ENCODE data around the gene SESN1.
A peak's percentile ranks its signal among the peaks of the same experiment; 100 is the strongest.

Gene SESN1

DNA sequence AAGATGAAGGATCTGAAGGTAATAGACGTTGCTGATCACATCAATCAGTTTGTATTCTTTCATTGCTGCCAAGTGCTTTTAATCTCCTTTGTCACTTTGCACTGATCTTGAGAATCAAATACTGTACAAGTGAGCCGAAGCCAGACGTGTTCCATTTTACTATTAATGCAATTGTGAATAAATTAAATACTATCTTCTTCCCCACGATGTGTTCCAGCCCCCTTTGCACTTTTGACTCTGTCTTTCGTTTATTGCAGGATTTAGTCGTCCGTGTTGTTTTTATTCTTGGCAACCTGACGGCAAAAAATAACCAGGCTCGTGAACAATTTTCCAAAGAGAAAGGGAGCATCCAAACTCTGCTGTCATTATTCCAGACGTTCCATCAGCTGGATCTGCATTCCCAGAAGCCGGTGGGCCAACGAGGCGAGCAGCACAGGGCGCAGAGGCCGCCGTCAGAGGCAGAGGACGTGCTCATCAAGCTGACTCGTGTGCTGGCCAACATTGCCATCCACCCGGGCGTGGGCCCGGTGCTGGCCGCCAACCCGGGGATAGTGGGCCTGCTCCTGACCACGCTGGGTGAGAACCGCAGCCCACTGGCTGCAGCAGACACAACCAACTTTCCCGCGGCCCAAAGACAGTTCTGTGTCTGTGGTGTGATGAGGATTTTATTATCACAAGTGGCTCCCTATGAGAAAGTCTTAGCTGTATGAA lies 141.7 kb downstream of the SESN1 start:
- H3K9ac ChIP-seq: no peak overlapping the region
- TF ChIP-seq, protein P1, sequence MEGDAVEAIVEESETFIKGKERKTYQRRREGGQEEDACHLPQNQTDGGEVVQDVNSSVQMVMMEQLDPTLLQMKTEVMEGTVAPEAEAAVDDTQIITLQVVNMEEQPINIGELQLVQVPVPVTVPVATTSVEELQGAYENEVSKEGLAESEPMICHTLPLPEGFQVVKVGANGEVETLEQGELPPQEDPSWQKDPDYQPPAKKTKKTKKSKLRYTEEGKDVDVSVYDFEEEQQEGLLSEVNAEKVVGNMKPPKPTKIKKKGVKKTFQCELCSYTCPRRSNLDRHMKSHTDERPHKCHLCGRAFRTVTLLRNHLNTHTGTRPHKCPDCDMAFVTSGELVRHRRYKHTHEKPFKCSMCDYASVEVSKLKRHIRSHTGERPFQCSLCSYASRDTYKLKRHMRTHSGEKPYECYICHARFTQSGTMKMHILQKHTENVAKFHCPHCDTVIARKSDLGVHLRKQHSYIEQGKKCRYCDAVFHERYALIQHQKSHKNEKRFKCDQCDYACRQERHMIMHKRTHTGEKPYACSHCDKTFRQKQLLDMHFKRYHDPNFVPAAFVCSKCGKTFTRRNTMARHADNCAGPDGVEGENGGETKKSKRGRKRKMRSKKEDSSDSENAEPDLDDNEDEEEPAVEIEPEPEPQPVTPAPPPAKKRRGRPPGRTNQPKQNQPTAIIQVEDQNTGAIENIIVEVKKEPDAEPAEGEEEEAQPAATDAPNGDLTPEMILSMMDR (IDR thresholded peaks at IDR 0.05): no peak
- H3K79me2 ChIP-seq: no peaks in the 10 kb centered on the region
- no peaks in the 10 kb centered on the region for H3K27me3 ChIP-seq (ENCODE audit: control insufficient read depth, insufficient read depth, low read length)
- peaks cover 47% of the 10 kb centered on the region for H3K4me1 ChIP-seq
- H2AFZ ChIP-seq: no peak overlapping the region
- no peak overlapping the region for H3K4me2 ChIP-seq (ENCODE audit: low read length)
- no peak overlapping the region for H3K4me3 ChIP-seq (ENCODE audit: low read depth, low read length)
- no peaks in the 10 kb centered on the region for H3K9me3 ChIP-seq (ENCODE audit: control insufficient read depth, low read length)
- no peaks in the 10 kb centered on the region for H3K36me3 ChIP-seq (ENCODE audit: control insufficient read depth, insufficient read depth, low read length)
- no peak overlapping the region for H3K27ac ChIP-seq

DNA sequence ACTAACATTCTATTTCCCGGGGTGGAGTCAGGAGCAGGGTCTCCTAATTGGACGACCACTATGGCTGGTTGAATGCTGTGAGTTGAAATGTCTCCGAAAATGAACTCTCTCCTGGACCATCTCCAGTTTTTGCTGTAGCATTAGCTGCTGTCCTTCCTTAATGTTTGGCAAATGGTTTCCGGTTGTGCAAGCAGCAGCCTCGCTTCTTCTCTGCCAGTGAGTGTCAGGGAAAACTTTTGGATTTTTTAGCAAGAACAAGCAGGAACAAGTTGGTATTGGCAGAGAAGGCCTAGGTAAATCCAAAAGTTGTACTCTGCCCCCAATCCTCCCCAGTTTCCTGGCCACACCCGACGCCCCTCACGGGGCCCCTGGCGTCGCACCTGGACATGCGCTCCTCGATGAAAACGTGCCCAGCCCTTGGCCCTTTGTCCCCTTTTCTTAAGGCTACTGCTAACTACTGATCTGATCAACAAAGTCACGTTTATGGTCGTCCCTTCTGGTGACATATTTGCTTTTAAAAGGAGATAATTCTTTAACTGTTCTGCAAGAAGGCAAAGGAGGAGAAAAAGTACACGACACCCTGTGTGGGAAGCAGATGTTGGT lies 143.2 kb downstream of the SESN1 start:
- TF ChIP-seq, protein P1 (IDR thresholded peaks at IDR 0.05): peak; percentile 5
- peak overlapping the region; percentile 97 for H3K27ac ChIP-seq
- H2AFZ ChIP-seq: peak overlapping the region; percentile 80
- no peaks in the 10 kb centered on the region for H3K36me3 ChIP-seq (ENCODE audit: control insufficient read depth, insufficient read depth, low read length)
- H3K79me2 ChIP-seq: no peaks in the 10 kb centered on the region
- H3K27me3 ChIP-seq (ENCODE audit: control insufficient read depth, insufficient read depth, low read length): no peaks in the 10 kb centered on the region
- H3K9ac ChIP-seq: no peak overlapping the region
- peaks cover 54% of the 10 kb centered on the region for H3K4me1 ChIP-seq
- H3K4me3 ChIP-seq (ENCODE audit: low read depth, low read length): no peak overlapping the region
- H3K4me2 ChIP-seq (ENCODE audit: low read length): peak overlapping the region; percentile 27
- no peaks in the 10 kb centered on the region for H3K9me3 ChIP-seq (ENCODE audit: control insufficient read depth, low read length)

GRCh38 chr6:108948181-108948661 lies 146.4 kb downstream of the SESN1 start:
- peak overlapping the region; percentile 97 for H3K27ac ChIP-seq
- peaks cover 73% of the 10 kb centered on the region for H3K4me1 ChIP-seq
- H3K4me2 ChIP-seq (ENCODE audit: low read length): peak overlapping the region; percentile 71
- H3K4me3 ChIP-seq (ENCODE audit: low read depth, low read length): peak overlapping the region; percentile 48
- H3K27me3 ChIP-seq (ENCODE audit: control insufficient read depth, insufficient read depth, low read length): no peaks in the 10 kb centered on the region
- H2AFZ ChIP-seq: peak overlapping the region; percentile 48
- no peaks in the 10 kb centered on the region for H3K79me2 ChIP-seq
- TF ChIP-seq, protein P1 (IDR thresholded peaks at IDR 0.05): peak; percentile 17
- H3K36me3 ChIP-seq (ENCODE audit: control insufficient read depth, insufficient read depth, low read length): no peaks in the 10 kb centered on the region
- peak overlapping the region; percentile 51 for H3K9ac ChIP-seq
- no peaks in the 10 kb centered on the region for H3K9me3 ChIP-seq (ENCODE audit: control insufficient read depth, low read length)

- no peak overlapping the region for H3K9ac ChIP-seq
Observed at GRCh38 chr6:108947114-108947854, 147.4 kb downstream of the SESN1 start.

More at GRCh38 chr6:108947114-108947854, 147.4 kb downstream of the SESN1 start:
- no peaks in the 10 kb centered on the region for H3K79me2 ChIP-seq
- H3K4me2 ChIP-seq (ENCODE audit: low read length): peak overlapping the region; percentile 71
- no peaks in the 10 kb centered on the region for H3K36me3 ChIP-seq (ENCODE audit: control insufficient read depth, insufficient read depth, low read length)
- TF ChIP-seq, protein P1 (IDR thresholded peaks at IDR 0.05): no peak
- H3K27me3 ChIP-seq (ENCODE audit: control insufficient read depth, insufficient read depth, low read length): no peaks in the 10 kb centered on the region
- peak overlapping the region; percentile 73 for H2AFZ ChIP-seq
- H3K4me1 ChIP-seq: peaks cover 76% of the 10 kb centered on the region
- peak overlapping the region; percentile 97 for H3K27ac ChIP-seq
- peak overlapping the region; percentile 48 for H3K4me3 ChIP-seq (ENCODE audit: low read depth, low read length)
- H3K9me3 ChIP-seq (ENCODE audit: control insufficient read depth, low read length): no peaks in the 10 kb centered on the region

Data from parathyroid adenoma (tissue), 2 donors.